GM21367 (cell line): ENCODE results near the gene RPAIN.
"Not testable (repeated sequence)": the region's sequence is repeated elsewhere in the genome, so short reads cannot be mapped to it uniquely, and the experiment has no call there.

Experiments
- ATAC-seq: cut with Tn5 transposase; IDR thresholded peaks from one replicate; pipeline ENCODE4 v1.9.1; 2021; ENCODE audit not compliant: unreplicated experiment

The RPAIN gene

DNA sequence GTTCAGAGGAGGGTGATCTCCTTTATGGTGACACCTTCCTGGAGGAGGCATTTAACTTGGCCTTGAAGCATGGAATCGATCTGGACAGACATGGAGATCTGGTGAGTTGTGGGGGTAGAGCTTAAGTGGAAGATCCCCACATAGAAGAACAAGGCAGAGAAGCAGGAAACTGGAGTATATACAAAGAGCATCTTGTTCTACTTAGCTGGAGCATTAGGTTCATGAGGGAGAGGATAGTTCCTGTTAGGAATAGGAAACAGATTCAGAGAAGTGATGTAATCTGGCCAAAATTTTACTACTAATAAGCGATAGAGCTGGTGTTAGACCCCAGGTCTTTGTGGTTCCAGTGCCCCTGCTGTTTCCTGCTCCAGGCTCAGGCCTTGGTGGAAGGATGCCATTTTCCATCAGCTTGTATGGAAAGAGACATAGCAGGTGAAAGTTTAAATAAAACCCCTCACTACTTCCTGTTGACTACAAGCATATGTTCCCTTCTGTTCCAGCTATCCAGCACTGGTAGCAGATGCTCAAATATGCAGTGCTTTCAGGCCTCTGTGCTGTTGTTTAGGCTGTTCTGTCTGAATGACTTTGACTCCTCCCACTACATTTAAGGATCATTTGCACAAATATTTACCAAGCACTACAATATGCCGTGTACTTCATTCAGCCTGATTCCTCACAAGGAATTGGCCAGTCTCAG is 9.4 kb downstream of the RPAIN start:
- no peak for ATAC-seq

GRCh38 chr17:5430413-5430999 is 10.5 kb downstream of the RPAIN start:
- ATAC-seq = no peak

GRCh38 chr17:5431234-5431633 is 11.3 kb downstream of the RPAIN start:
- not testable (repeated sequence) for ATAC-seq

DNA sequence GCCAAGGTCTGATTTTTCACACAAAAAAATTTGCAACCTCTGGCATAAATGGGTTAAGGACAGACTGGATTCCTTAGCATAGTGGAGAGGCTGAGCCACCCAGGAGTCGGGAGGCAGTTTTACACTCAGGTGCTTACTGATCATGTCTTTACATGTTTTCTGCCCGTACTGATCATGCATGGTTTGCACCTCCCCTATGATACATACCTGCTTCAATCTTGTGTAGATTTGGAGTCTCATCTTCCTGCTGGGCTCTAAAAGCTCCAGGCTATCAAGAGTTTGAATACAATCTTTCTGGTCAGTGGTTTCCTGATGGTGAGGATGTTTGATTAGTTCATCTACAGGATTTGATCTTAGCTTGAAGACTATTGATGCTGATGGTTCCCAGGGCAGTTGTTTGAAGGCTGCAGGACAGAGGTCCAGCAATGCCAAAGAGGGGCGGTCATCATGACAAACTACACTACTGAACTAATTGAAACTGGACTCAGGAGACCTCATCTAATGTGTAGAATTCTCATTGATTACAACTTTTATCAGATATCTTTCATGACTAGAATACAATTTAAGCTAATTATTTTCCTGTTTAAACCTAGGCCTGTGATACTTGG is 12.1 kb downstream of the RPAIN start:
- ATAC-seq = no peak

DNA sequence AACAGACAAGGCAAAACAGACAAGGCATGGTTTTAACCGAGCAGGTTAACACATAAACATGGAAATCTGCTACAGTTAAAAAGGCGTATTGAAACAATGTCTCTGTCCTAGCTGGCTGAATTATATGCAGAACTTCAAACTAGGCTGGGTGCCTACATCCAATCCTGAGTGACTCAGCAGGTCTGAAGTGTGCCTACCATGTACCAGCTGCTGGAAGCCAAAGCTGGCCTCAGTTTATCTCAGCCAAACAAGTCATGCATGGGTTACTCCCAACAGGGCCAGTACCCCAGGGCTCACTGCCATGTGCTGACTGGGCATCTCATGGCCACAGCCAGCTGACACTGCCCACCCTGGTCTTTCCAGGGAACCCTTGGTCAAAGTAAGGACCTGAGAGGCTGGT is 15.0 kb downstream of the RPAIN start:
- no peak for ATAC-seq

GRCh38 chr17:5435781-5436315 is 15.9 kb downstream of the RPAIN start:
- ATAC-seq = not testable (repeated sequence)

- no peak for ATAC-seq
Measured at GRCh38 chr17:5437721-5438317, 17.8 kb downstream of the RPAIN start.

DNA sequence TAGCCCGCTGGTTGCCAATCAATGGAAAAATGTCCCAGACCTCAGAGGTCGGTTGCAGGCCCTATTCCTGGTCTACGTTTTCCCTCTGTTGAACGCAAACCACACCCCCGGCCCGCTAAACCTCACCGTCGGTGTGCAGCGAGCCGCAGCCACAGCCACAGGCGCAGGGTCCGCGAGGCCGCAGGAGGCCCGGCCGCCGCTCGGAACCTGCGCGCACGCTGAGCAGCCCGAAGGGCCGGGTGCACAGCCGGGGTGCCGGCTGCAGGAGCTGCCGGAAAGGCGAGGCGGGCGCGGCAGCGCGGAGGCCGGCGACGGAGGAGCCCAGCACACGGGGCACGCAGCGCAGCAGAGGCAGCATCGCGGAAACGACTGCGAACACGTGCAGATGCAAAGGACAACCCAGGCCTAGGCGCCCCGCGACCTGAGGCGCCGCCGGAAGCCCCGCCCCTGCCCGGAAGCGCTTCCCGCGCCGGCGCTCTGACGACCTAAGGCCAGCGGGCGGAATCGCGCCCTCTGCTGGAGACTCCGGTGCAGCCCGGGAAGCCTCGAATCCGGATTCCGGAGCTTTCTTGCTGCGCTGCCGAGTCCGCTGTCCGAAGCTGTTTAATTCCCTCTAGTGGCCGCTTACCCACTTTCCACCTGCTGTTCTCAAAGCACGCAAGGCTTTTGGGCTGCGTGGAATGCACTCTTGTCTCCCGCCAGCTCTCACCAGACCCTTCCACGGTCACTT is 18.9 kb downstream of the RPAIN start, which contains the start of gene C1QBP:
C1QBP (minus strand) TSS at position 440 of the 730 bp plus-strand sequence; CDS start at position 358, 82 bp downstream.
- peak; percentile 60 for ATAC-seq

DNA sequence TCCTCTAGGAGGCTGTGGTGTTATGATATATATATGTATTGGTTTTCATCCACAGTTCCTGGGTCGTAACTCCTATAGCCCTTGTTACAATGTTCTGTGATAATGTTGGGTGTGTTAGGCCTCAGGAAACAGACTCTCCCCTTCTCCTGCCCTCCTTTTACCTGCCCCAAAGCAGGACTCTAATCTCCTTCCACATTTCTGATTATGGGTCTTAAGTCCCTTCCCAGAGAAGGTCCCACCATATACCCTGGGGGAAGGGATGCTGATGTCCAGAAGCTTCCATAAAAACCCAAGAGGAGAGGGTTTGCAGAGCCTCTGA is 19.4 kb downstream of the RPAIN start:
- ATAC-seq = no peak

GRCh38 chr17:5443728-5444127 is 23.7 kb downstream of the RPAIN start:
- ATAC-seq = no peak

GRCh38 chr17:5444209-5444608 is 24.2 kb downstream of the RPAIN start:
- ATAC-seq = no peak

DNA sequence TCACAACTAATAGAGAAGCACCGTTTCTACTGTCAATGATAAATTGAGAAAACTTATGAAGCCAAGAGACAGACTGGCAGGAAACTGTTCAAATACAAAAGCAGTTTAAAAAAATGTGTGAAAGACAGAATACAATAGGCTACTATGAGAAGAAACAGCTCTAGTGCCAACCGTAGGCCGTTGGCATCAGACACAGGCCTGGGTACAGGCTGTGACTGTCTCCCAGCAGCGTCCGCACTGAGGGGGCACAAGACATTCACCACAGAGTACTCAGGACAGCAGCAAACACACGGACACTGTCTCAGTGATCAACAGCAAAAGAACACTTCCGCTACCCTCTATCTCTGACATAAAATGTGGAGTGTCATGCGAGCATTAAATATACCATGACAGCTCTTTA is 26.8 kb downstream of the RPAIN start:
- no peak for ATAC-seq

DNA sequence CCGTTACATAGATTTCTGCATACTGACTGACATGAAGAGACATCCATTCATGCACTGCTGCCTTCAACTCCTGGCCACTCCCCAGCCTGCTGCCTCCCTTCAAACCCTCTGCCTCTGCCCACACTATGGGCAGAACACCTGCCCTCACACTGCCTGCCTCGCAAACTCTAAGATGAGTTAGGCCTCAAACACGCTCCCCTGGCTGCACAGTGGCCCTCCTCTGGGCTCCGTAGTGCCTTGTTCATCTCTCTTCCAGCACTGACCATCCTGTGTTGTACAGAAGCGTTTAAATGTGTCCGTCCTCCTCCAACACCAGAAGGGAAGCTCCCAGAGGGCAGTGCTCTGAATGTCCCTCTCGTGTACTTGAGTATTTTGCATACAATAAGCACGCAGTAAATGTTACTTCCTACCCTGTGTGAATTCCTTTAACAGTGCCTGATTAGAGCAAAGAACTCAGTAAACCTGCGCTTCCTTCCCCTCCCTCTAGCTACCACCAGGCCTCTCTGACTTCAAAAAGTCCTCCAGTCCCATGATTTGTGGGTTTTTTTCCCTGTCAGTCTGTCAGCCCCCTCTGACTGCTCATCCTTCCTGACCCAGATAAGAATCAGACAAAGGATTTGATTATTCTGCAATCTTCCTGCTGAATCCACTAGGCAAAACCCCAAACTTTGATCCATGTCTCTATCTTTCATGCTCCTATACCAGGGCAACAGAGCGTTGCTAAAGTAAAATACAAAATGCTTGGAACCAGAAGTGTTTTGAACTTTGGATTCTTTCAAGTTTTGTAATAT is 44.9 kb downstream of the RPAIN start:
- ATAC-seq = no peak

GRCh38 chr17:5466295-5466694 is 46.3 kb downstream of the RPAIN start:
- no peak for ATAC-seq

- no peak for ATAC-seq
Measured at GRCh38 chr17:5467416-5467815, 47.4 kb downstream of the RPAIN start.

- peak; percentile 11 for ATAC-seq
Measured at GRCh38 chr17:5468075-5468473, 48.1 kb downstream of the RPAIN start.

DNA sequence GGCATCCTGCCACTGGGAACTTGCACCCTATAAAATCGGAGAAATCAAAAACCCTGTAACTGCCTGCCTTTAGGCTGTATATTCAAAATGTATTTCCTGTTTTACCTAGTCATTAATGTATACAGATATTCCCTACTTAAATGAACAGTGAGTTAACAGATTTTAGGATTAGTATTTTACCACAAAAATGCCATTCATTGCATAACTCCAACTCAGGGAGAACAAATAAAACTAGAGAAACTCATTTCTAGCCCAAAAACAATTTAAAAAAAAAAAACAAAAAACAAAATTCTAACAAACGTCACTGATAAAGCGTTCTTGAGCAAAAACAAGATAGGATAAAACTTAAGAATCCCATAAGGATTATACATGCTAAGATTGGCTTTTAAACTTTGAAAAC is 52.5 kb downstream of the RPAIN start:
- no peak for ATAC-seq

DNA sequence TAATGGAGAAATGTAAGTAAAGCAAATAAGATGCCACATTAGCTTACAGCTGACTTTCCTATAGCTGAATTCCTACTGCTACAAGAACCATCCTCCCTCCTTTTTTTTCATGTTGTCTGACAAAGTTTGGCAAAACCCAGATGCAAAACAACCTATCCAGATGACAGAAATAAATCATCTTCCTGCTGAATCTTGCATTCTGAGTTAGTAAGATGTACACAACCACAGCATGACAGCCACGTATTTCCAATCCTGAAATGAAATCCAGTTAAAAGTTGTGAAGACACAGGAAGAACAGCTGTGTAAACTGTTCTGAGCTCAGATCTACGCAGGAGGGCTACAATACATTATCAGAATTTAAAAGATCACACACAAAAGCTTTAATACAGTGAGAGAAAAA is 53.9 kb downstream of the RPAIN start:
- ATAC-seq = no peak

DNA sequence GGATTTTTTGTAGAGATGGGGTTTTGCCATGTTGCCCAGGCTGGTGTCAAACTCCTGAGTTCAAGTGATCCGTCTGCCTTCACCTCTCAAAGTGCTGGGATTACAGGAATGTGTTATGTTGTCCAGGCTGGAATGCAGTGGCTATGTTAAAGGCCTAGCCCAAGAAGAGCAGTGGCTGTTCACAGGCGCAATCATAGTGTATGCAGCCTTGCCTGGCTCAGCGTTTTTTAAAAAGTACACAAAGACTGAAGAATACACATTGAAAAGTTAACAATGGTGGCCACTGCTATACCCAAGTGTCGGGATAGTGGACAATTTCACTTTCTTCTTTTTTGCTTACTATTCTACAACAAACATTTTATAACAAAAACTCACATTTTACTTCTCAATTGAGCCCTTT is 59.0 kb downstream of the RPAIN start:
- ATAC-seq = no peak

DNA sequence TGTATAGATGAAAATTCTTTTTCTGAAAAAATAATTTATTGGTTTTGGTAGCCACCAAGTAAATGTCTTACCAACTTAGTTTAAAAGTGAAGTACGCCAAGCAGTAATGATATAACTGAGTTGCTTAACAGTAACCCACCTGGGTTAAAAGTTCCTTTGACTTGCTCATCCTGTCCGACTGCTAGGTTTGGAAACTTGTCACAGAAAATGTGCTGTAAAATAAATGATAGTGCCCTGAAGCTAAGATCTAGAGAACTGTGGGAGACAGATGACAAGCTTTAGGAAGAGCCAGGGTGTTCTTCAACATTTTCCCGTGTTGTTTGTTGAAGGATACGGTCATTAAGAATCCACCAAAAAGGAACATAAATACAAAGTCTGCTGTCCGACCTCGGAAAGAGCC is 61.0 kb downstream of the RPAIN start:
- ATAC-seq = no peak
